GM12874 (cell line): ENCODE data around the gene TRIM9.

ENCODE experiments used
- CTCF ChIP-seq: IDR thresholded peaks from 2 replicates; pipeline ENCODE4 v1.5.1; 2011; ENCODE audit warnings: low read depth, mild to moderate bottlenecking, control low read depth, low read length, moderate library complexity; ENCODE audit not compliant: insufficient read depth

The TRIM9 gene

GRCh38 chr14:51004352-51004800 lies 90.5 kb downstream of the TRIM9 start:
- TF ChIP-seq CTCF: no peak

GRCh38 chr14:51002406-51002999 lies 92.4 kb downstream of the TRIM9 start:
- no peak for TF ChIP-seq CTCF

GRCh38 chr14:51000566-51000965 lies 94.3 kb downstream of the TRIM9 start:
- no peak for TF ChIP-seq CTCF

- no peak for TF ChIP-seq CTCF
Measured at GRCh38 chr14:50999726-51000125, 95.2 kb downstream of the TRIM9 start.

- no peak for TF ChIP-seq CTCF
Measured at GRCh38 chr14:50998612-50999011, 96.3 kb downstream of the TRIM9 start.

- no peak for TF ChIP-seq CTCF
Measured at GRCh38 chr14:50997712-50998111, 97.2 kb downstream of the TRIM9 start.

GRCh38 chr14:50985859-50986331 lies 109.0 kb downstream of the TRIM9 start:
- no peak for TF ChIP-seq CTCF
